ENCODE data around the gene SNF8.

SNF8 gene, protein sequence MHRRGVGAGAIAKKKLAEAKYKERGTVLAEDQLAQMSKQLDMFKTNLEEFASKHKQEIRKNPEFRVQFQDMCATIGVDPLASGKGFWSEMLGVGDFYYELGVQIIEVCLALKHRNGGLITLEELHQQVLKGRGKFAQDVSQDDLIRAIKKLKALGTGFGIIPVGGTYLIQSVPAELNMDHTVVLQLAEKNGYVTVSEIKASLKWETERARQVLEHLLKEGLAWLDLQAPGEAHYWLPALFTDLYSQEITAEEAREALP

DNA sequence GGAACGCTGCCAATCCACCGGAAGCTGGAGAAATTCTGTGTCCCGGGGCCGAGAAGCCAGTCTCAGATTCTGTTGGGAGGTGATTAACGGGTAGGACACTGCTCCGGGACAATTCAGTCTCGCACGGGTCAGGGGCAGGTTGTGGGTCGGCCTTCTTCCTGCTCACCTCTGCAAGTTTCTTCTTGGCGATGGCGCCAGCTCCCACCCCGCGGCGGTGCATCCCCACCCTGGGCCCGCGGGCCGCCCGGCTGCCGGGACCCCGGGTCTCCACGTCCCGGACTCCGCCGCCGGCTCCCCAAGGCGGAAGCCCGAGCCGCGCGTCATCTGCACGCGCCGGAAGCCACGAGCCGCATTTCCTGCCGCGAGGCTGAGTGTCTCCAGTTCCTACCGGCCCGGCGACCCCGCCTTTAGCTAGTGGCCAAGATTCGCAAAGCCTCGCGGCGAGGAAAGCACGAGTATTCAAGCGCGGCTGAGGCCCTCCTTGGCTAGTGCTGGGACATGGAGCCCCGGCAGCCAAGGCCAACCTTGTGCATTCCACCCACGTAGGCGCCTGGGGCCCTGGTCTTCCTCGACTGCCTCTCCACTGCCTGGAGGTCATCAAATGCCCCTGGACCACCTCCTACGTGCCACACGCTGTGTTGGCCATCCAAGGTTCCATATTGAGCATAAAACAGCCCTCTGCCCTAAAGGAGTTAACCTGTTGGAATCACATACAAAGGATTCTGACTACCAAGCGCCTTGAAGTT is at the start of gene SNF8:
Gene SNF8 (minus strand): TSS at position 328 of the 746 bp plus-strand sequence. CDS start 108 bp downstream, at position 220.
- Histone ChIP-seq H3K4me1 (ENCODE audit: control insufficient read depth, insufficient read depth, low read length) (peaks cover 5% of the 10 kb centered on the region), H3K9ac (ENCODE audit: low read length) (peak within 1 kb of the TSS; percentile 94), H3K4me3 (ENCODE audit: low read length) (peak within 1 kb of the TSS; percentile 64), H3K27me3 (ENCODE audit: control insufficient read depth, insufficient read depth, low read length) (no peaks in the 10 kb centered on the region), H3K36me3 (ENCODE audit: control insufficient read depth, insufficient read depth, low read length) (no peaks in the 10 kb centered on the region), H3K9me3 (ENCODE audit: control insufficient read depth, low read length) (no peaks in the 10 kb centered on the region)

DNA sequence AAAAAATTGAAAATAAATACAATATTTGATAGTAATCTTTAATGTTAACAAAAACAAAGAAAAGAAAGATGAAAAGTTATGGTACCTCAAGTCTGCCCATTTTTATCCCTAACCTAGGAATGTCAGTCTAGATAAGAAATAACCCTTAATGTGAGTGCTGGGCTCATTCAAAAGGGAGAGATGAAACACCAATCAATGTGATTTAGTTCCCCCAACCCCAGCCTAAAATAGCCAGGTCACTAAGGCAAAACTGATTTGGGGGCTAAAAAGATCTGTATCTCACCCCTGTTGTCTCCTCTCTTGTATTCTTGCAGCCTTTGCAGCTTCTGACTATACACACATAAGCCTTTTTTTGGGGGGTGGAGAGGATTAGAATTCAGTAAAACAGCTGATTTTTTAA is 49.3 kb upstream of the SNF8 start:
- H3K36me3 ChIP-seq (ENCODE audit: control insufficient read depth, insufficient read depth, low read length): no peaks in the 10 kb centered on the region
- no peak overlapping the region for H3K9ac ChIP-seq (ENCODE audit: low read length)
- peaks cover 74% of the 10 kb centered on the region for H3K27me3 ChIP-seq (ENCODE audit: control insufficient read depth, insufficient read depth, low read length)
- no peaks in the 10 kb centered on the region for H3K9me3 ChIP-seq (ENCODE audit: control insufficient read depth, low read length)
- H3K4me3 ChIP-seq (ENCODE audit: low read length): no peak overlapping the region
- H3K4me1 ChIP-seq (ENCODE audit: control insufficient read depth, insufficient read depth, low read length): peaks cover 23% of the 10 kb centered on the region

DNA sequence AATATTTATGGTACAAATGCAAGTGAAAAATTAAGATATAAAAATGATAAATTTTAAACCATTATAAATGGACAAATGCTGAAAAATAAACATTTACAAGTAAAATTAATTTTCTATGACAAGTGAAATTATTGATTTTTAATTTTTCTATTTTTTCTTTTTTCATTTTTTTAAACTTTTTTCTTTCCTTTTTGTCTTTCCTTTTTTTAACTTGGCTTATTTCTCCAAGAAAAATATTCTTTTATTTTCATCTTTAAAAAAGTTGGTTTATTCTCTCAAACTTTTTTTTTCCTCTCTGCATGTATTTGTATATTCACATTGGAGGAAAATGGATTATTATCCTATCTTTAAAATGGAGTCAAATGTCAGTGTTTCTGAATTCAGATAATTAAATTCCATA is 48.7 kb upstream of the SNF8 start:
- Histone ChIP-seq H3K4me3 (ENCODE audit: low read length) (no peak overlapping the region), H3K36me3 (ENCODE audit: control insufficient read depth, insufficient read depth, low read length) (no peaks in the 10 kb centered on the region), H3K9ac (ENCODE audit: low read length) (no peak overlapping the region), H3K4me1 (ENCODE audit: control insufficient read depth, insufficient read depth, low read length) (peaks cover 23% of the 10 kb centered on the region), H3K27me3 (ENCODE audit: control insufficient read depth, insufficient read depth, low read length) (peaks cover 67% of the 10 kb centered on the region), H3K9me3 (ENCODE audit: control insufficient read depth, low read length) (no peaks in the 10 kb centered on the region)

DNA sequence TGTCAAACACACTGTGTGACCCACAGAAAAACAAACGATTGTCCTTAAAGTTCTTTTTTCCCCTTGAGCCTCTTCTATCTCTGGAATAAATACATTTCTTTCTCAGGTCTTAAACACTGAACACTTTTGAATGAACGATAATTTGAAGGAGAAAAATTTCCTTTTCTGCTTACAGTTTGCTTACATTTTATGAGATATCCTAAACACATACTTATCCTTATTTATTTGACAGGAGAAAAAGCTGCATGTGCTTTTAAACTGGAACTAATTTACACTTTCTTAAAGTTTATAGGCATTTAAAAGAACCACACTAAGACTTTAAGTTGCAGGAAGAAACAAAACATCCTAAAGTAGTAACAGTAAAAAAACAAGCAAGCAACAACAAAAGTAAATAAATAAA is 47.8 kb upstream of the SNF8 start:
- Histone ChIP-seq H3K4me1 (ENCODE audit: control insufficient read depth, insufficient read depth, low read length) (peaks cover 14% of the 10 kb centered on the region), H3K36me3 (ENCODE audit: control insufficient read depth, insufficient read depth, low read length) (no peaks in the 10 kb centered on the region), H3K9ac (ENCODE audit: low read length) (no peak overlapping the region), H3K4me3 (ENCODE audit: low read length) (no peak overlapping the region), H3K27me3 (ENCODE audit: control insufficient read depth, insufficient read depth, low read length) (peaks cover 59% of the 10 kb centered on the region), H3K9me3 (ENCODE audit: control insufficient read depth, low read length) (no peaks in the 10 kb centered on the region)

DNA sequence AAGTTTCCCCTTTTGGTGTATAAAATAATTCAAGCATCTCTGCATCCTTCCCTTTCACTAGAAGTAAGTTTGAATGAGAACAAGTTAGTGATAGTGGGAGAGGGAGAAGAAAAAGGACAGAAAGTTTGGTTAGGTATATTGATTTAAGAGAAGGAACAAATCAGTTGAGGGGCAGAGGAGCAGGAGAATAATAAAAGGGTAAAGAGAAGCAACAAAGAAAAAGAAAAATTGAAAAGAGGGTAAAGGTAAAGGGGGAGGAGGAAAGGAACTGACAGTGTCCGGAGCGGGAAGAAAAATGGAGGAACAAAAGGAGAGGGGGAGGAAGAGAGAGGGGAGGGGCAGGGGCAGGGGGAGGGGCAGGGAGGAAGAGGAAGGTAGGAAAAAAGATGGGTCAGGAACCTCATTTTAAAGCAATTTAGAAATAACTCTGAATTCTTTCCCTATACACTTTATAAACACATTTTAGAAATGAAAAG is 46.3 kb upstream of the SNF8 start:
- peaks cover 45% of the 10 kb centered on the region for H3K27me3 ChIP-seq (ENCODE audit: control insufficient read depth, insufficient read depth, low read length)
- no peak overlapping the region for H3K9ac ChIP-seq (ENCODE audit: low read length)
- H3K4me1 ChIP-seq (ENCODE audit: control insufficient read depth, insufficient read depth, low read length): no peaks in the 10 kb centered on the region
- H3K9me3 ChIP-seq (ENCODE audit: control insufficient read depth, low read length): no peaks in the 10 kb centered on the region
- no peak overlapping the region for H3K4me3 ChIP-seq (ENCODE audit: low read length)
- no peaks in the 10 kb centered on the region for H3K36me3 ChIP-seq (ENCODE audit: control insufficient read depth, insufficient read depth, low read length)

DNA sequence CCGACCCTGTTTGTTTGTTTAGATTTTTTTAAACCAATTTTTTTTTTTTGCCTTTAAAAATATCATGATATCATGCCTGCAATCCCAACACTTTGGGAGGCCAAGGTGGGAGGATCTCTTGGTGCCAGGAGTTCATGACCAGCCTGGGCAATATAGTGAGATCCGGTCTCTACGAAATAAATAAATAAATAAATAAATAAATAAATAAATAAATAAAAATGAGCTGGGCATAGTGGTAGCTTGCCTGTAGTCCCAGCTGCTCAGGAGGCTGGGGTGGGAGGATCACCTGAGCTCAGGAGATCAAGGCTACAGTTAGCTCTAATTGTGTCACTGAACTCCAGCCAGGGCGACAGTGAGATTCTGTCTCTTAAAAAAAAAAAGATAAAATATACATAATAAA is 44.5 kb upstream of the SNF8 start:
- Histone ChIP-seq H3K9me3 (ENCODE audit: control insufficient read depth, low read length) (no peaks in the 10 kb centered on the region), H3K36me3 (ENCODE audit: control insufficient read depth, insufficient read depth, low read length) (no peaks in the 10 kb centered on the region), H3K4me1 (ENCODE audit: control insufficient read depth, insufficient read depth, low read length) (no peaks in the 10 kb centered on the region), H3K4me3 (ENCODE audit: low read length) (no peak overlapping the region), H3K9ac (ENCODE audit: low read length) (no peak overlapping the region), H3K27me3 (ENCODE audit: control insufficient read depth, insufficient read depth, low read length) (peaks cover 33% of the 10 kb centered on the region)

DNA sequence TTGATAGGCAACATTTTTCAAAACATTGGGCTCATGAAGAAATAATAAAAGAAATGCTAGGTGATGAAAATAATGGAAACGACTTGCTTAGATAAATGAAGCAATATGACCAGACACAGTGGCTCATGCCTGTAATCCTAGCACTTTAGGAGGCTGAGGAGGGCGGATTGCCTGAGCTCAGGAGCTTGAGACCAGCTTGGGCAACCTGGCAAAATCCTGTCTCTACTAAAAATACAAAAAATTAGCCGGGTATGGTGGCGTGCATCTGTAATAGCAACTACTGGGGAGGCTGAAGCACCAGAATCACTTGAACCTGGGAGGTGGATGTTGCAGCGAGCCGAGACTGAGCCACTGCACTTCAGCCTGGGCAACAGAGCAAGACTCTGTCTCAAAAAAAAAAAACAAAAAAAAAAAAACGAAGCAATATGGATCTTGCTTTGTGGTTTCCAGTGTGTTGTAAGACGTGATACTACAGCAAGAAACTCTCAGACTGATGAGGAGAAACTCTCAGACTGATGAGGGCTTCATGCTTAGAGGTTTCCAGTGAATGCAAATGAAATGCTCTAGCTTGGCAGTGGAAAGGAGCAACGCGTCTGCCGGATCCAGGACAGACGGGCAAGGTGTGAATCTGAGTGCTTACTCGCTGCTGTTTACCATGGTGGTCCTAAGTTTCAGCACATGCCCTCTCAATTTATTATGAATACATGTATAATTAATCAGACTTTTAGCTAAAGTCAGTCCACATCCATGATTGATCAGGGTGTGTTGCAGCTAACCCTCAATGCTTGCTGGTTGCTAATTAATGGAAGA is 41.0 kb upstream of the SNF8 start:
- Histone ChIP-seq H3K36me3 (ENCODE audit: control insufficient read depth, insufficient read depth, low read length) (no peaks in the 10 kb centered on the region), H3K4me1 (ENCODE audit: control insufficient read depth, insufficient read depth, low read length) (no peaks in the 10 kb centered on the region), H3K4me3 (ENCODE audit: low read length) (no peak overlapping the region), H3K27me3 (ENCODE audit: control insufficient read depth, insufficient read depth, low read length) (peaks cover 15% of the 10 kb centered on the region), H3K9ac (ENCODE audit: low read length) (no peak overlapping the region), H3K9me3 (ENCODE audit: control insufficient read depth, low read length) (no peaks in the 10 kb centered on the region)

DNA sequence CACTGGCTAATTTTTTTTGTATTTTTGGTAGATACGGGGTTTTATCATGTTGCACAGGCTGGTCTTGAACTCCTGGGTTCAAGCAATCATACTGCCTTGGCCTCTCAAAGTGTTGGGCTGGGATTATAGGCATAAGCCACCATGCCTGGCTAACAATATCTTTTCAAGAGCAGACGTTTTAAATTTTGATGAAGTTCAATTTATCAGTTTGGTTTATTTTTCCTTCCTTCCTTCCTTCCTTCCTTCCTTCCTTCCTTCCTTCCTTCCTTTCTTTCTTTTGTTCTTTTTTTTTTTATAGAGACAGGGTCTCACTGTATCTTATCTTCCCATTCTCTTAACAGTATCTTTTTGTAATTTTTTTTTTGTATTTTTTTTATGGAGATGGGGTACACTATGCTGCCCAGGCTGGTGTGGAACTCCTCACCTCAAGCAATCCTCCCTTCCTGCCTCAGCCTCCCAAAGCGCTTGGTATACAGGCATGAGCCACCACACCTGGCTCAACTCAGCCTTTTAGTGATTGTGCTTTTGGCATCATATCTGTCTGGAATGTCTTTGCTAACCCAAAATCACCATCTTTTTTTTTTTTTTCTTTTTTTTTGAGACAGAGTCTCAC is 37.4 kb upstream of the SNF8 start:
- peaks cover 7% of the 10 kb centered on the region for H3K27me3 ChIP-seq (ENCODE audit: control insufficient read depth, insufficient read depth, low read length)

DNA sequence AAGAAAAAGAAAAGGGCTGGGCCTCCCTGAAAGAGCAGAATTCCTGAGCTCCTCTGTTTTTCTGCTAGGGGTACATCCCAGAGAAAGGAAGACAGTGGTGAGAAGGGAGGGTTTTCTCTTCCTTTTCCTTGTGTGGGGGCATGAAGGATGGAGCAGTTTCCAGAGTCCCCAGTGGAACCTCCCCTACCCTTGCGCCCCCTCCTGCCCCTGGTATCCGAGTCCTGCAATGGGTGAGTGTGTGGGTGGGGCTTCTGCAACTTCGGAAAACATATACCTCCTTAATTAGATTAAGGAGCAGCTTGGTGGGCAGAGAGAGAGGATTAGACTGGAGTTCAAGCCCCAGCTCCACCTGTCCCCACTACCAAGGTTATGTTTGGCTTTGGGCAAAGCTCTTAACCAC is 29.2 kb upstream of the SNF8 start:
- no peaks in the 10 kb centered on the region for H3K9me3 ChIP-seq (ENCODE audit: control insufficient read depth, low read length)
- no peak overlapping the region for H3K9ac ChIP-seq (ENCODE audit: low read length)
- H3K27me3 ChIP-seq (ENCODE audit: control insufficient read depth, insufficient read depth, low read length): peaks cover 17% of the 10 kb centered on the region
- H3K4me3 ChIP-seq (ENCODE audit: low read length): no peak overlapping the region
- no peaks in the 10 kb centered on the region for H3K4me1 ChIP-seq (ENCODE audit: control insufficient read depth, insufficient read depth, low read length)
- no peaks in the 10 kb centered on the region for H3K36me3 ChIP-seq (ENCODE audit: control insufficient read depth, insufficient read depth, low read length)

More for the DNA sequence above, 37.4 kb upstream of the SNF8 start:
- no peak overlapping the region for H3K4me3 ChIP-seq (ENCODE audit: low read length)
- no peaks in the 10 kb centered on the region for H3K36me3 ChIP-seq (ENCODE audit: control insufficient read depth, insufficient read depth, low read length)
- H3K4me1 ChIP-seq (ENCODE audit: control insufficient read depth, insufficient read depth, low read length): no peaks in the 10 kb centered on the region
- H3K9me3 ChIP-seq (ENCODE audit: control insufficient read depth, low read length): no peaks in the 10 kb centered on the region
- H3K9ac ChIP-seq (ENCODE audit: low read length): no peak overlapping the region

DNA sequence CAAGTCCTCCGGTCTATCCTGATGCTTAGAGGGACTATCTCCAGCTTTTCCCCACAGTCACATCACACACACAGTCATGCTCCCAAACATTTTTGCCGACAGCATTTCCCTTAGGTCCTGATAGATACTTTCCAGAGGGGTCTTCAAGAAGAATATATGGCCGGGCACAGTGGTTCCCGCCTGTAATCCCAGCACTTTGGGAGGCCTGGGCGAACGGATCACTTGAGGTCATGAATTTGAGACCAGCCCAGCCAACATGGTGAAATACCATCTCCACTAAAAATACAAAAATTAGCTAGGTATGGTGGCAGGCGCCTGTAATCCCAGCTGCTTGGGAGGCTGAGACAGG is 28.1 kb upstream of the SNF8 start:
- Histone ChIP-seq H3K4me1 (ENCODE audit: control insufficient read depth, insufficient read depth, low read length) (no peaks in the 10 kb centered on the region), H3K4me3 (ENCODE audit: low read length) (no peak overlapping the region), H3K27me3 (ENCODE audit: control insufficient read depth, insufficient read depth, low read length) (peaks cover 21% of the 10 kb centered on the region), H3K36me3 (ENCODE audit: control insufficient read depth, insufficient read depth, low read length) (no peaks in the 10 kb centered on the region), H3K9me3 (ENCODE audit: control insufficient read depth, low read length) (no peaks in the 10 kb centered on the region), H3K9ac (ENCODE audit: low read length) (no peak overlapping the region)

DNA sequence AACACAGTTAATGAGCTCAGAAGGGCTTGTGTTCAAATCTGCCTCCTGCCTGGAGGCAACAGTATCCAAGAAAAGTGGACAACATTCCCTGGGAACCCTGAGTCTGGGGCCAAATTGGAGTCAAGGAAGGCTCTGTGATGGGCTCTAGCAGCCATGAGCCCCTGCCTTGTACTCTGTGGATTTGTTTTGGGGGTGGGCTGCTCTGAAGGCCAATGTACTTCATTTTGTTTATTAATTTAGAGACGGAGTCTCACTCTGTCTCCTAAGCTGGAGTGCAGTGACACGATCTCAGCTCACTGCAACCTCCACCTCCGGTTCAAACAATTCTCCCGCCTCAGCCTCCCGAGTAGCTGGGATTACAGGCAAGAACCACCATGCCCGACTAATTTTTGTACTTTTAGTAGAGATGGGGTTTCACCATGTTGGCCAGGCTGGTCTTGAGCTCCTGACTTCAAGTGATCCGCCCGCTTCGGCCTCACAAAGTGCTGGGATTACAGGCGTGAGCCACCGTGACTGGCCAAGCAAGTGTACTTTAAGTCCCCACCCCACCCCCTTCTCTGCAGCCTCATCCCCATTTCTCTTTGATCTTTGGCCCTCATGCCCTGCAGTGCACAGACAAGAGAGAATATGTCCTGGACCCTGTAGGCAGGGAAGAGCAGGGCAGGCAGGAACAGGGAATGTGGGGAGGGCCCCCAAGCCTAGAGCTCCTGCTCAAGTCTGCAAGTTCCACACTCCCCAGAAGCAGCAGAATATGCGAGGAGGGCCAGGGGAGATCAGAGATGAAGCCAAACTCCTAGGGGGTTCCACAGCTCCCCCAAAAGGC is 26.4 kb upstream of the SNF8 start:
- H3K27me3 ChIP-seq (ENCODE audit: control insufficient read depth, insufficient read depth, low read length): peaks cover 24% of the 10 kb centered on the region
- no peak overlapping the region for H3K4me3 ChIP-seq (ENCODE audit: low read length)
- H3K36me3 ChIP-seq (ENCODE audit: control insufficient read depth, insufficient read depth, low read length): no peaks in the 10 kb centered on the region
- no peaks in the 10 kb centered on the region for H3K9me3 ChIP-seq (ENCODE audit: control insufficient read depth, low read length)
- no peaks in the 10 kb centered on the region for H3K4me1 ChIP-seq (ENCODE audit: control insufficient read depth, insufficient read depth, low read length)
- no peak overlapping the region for H3K9ac ChIP-seq (ENCODE audit: low read length)

Measured in mucosa of stomach (tissue), 1 donor.